HG02798 (cell line): Measurements from ENCODE around the gene STRBP.

ENCODE experiments used
- ATAC-seq: cut with Tn5 transposase; IDR thresholded peaks from one replicate; pipeline ENCODE4 v1.9.1; 2021; ENCODE audit warnings: mild to moderate bottlenecking; ENCODE audit not compliant: unreplicated experiment, poor library complexity

Gene STRBP

GRCh38 chr9:123107639-123108285 lies 160.6 kb downstream of the STRBP start:
- no peak for ATAC-seq

DNA sequence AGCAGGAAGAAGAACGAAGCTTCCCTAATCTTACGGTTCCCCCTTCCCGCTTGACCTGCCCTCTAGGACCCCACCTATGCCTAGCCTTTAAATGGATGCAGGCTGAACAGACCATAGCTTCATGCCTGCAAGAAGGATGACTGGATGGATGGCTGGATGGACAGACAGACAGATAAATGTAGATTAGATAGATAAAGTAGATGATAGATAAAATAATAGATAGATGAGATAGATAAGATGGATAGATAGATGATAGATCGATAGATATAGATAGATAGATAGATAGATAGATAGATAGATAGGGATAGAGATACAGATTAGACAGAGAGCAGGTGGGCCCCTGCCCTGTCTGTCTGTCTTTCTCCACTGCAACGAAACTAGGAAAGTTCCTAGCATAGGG lies 162.9 kb downstream of the STRBP start:
- ATAC-seq, result no peak

GRCh38 chr9:123104807-123105206 lies 163.6 kb downstream of the STRBP start:
- ATAC-seq, result no peak

DNA sequence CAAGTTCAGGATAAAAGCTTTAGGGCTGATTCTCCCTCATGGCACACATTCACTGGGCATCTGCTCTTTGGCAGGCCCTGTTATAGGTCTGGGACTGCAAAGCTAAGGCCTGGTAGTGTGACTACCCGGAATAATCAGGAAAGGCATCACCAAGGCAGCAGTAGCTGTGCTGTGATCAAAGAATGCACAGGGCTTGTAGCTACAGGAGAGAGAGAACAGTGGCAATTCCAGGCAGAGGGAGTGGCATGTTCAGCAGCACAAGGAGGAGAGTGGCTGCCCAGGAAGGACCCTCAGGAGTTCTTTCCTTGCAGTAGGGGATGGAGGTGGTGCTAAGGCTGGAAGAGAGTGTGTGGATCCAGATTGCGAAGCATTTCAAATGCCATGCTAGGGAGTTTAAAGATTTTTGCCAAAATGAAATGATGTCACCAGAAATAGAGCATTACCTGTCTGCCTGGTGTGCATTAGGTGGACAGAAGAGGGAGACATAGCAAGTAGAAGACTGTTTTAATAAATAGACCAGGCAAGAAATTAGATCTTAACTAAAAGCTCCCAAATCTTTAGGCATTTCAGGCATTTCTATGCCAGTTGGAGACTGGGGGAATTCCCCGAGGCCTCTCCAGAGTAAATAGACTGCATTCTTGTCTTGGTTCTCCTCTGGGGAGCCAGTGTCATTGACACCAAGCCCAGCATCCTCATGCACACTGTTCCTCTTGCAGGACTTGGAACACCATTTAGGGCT lies 165.8 kb downstream of the STRBP start:
- ATAC-seq, result no peak

DNA sequence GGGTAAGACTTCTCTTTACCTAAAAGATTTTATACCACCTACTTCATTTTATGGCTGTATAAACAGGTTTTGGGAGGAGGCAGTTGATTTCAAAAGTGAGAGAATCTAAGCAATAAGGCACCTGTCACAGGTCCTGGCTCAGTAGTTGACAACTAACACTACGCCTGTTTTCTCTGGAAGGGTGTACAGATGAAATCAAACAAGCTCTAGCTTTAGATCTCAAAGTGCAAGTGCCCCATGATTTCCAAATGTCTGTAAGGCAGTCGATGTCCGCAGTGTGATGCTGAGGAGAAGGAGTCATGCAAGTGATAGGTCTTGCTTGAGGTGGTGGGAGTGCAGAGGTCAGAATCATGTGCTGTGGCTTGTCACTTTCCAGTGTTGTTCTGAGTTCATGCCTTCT lies 168.8 kb downstream of the STRBP start:
- ATAC-seq, result no peak

DNA sequence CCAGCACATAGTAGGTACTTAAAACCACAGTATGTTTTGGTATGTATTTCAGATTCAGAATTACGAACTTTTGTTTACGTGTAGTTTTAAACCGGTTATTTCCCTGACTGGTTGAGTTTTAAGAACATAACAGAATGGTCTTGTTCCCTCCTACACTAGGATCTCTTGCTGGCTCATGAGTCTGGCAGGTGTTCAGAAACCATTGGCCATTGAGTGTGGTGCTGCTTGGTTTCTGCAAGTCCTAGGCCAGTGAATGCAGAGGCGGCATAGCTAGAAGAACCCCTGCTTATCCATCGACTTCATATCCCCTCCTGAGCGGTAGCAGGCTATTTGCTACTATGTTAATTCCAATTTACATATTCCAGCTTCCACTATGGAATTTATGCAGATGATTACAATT lies 169.3 kb downstream of the STRBP start:
- ATAC-seq, result no peak

- no peak for ATAC-seq
These were observed 170.3 kb downstream of the STRBP start for GRCh38 chr9:123098096-123098459.

- ATAC-seq, result no peak
These were observed 170.8 kb downstream of the STRBP start for GRCh38 chr9:123097430-123098095.

GRCh38 chr9:123096987-123097386 lies 171.4 kb downstream of the STRBP start:
- ATAC-seq, result no peak

DNA sequence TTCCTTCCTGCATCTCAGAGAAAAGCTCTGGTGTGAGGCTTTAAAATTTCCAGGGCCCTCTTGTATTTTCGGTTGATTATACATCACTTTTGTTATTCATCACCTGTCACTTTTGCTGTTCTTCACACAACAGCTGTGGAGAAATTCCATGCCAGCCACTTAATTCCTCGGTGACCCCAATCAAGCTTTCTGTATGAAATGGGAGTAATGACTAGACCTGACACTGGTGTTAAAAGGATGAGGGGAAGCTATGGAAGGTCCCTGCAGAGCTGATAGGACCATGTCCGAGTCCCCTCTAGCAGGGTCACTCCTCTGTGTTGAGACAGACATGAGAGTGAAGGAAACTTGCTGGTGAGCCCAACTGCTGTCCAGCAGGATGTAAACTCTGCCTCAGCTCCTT lies 175.2 kb downstream of the STRBP start:
- no peak for ATAC-seq

GRCh38 chr9:123091459-123091858 lies 176.9 kb downstream of the STRBP start:
- ATAC-seq, result no peak

GRCh38 chr9:123090956-123091355 lies 177.4 kb downstream of the STRBP start:
- no peak for ATAC-seq

DNA sequence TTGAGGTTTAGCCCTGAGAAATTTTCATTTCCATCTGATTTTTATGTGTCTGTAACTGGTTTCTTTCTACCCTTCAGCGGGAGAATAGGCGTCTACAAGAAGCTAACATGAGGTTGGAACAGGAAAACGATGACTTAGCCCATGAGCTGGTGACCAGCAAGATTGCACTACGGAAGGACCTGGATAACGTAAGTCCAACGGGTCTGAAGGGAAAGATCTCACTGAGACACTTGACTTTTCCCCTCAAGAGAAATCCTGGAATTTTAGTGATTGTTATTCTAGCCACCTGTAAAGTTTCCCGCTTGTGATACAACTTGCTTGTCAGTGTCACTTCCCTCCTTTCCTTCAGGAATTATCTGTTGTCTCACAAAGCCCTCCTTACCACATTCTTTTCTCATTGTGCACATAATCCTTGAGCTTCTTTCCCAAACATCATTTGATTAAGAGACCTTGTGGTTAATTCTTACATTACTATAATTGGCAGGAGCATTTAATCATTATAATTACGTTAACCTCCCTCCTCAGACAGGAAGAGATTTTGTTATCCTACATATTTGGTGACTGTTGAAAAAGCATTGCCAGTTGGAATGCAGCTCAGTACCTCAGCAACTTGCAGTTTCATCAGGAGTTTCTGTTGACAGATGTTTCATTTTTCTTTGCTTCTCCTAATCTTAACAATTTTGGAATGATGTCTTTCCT lies 178.0 kb downstream of the STRBP start:
- no peak for ATAC-seq

DNA sequence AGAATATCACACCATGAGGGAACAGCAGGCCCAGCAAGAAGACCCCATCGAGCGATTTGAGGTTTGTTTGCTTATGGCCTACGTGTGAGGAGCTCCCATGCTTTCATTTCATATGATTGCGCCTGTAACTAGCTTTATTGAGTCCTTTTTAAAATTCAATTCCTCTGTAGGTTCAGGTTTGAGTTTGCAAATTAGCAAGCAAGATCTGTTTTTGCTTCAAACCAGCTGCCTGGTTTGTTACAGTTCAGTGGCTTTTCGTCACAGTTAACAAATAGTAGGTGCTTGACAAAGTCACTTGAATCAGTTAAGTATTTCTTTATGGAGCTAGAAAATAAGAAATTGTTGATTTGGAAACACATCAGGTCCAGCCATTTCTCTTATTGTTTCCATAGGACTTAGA lies 178.6 kb downstream of the STRBP start:
- ATAC-seq, result no peak

GRCh38 chr9:123089040-123089439 lies 179.3 kb downstream of the STRBP start:
- no peak for ATAC-seq

DNA sequence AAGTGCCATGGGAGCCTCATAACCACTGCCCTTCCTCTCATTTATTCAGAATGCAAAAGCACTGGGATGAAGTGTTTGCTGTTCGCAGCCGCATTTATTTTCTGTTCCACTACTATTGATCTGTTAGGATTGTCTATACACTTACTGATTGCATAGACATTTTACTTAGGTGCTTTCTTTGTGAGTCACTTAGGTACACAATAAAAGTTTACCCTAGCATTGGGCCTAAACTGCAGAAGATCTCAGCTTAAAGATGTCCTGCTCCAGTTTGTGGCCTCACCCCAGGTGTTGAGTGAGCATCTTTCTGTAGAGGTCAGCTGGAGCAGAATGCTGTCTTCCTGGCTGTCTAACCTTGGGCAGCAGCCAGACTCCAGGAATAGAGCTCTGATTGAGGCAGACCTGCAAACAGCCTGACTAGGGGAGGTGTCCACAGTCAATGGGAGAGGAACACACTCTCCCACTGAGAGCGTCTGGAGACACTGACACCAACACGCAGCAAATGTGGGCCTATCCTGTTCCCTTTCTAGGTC lies 181.0 kb downstream of the STRBP start:
- no peak for ATAC-seq

GRCh38 chr9:123085916-123086315 lies 182.5 kb downstream of the STRBP start:
- ATAC-seq, result no peak

- ATAC-seq, result no peak
These were observed 184.1 kb downstream of the STRBP start for GRCh38 chr9:123084256-123084655.

- ATAC-seq, result no peak
These were observed 184.7 kb downstream of the STRBP start for GRCh38 chr9:123083680-123084079.

DNA sequence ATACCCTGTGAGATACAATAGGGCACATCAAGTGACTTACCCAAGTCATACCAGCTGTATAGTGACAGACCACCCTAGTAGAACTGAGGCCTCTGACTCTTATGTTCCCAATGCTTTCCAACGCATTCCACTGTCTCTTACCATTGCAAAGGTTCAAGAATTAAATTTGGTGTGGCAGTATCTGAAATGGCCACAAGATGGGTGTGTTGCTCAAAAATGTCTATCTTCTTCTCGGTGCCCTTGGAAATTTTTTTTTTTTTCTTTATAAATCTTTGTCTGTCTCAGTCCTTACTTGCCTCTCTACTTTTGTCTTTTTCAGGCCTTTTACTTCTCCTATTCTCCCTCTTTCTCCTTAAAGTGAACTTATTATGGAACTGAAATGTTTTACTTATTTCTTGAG lies 186.6 kb downstream of the STRBP start:
- ATAC-seq, result no peak

DNA sequence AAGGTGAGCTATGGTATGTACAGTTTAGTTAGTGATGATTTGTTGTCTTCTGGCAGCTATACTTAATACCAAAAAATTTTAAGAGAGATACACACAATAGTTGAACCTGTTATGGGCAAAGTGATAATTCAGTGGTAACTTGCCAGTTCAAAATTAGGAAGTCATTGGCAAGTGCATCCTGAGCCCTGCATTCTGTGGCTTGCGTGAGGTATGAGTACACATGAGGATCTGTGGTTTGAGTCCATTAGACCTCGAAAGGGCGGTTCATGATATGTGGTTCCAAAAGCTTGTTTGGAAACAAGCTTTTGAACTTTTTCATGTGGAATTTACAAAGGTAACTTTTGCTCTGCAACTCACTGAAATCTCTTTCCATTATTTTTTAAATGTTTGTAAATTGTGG lies 187.9 kb downstream of the STRBP start:
- ATAC-seq, result no peak
